Activated naive CD8-positive, alpha-beta T cell treated with anti-CD3 and anti-CD28 coated beads, Interleukin-2, amount 50 U/mL, for 24 hours (primary cell): ENCODE results near the gene TCAF1.
"Not testable (repeated sequence)": the region's sequence is repeated elsewhere in the genome, so short reads cannot be mapped to it uniquely, and the experiment has no call there.

Experiments used
- ATAC-seq: fragments of 150-1000 bp; cut with Tn5 transposase; one replicate; pipeline ENCODE4 v1.10.0; 2021
- DNase-seq: peaks from one replicate; pipeline ENCODE4 v3.0.0; 2021
- H3K27ac Mint-ChIP-seq: one replicate; pipeline ENCODE4 v1.8.0; 2021; ENCODE audit warnings: mild to moderate bottlenecking, mixed read lengths
- H3K27me3 Mint-ChIP-seq: one replicate; pipeline ENCODE4 v1.8.0; 2021; ENCODE audit warnings: mixed read lengths
- H3K36me3 Mint-ChIP-seq: one replicate; pipeline ENCODE4 v1.8.0; 2021; ENCODE audit warnings: low read depth, mixed read lengths
- H3K4me1 Mint-ChIP-seq: one replicate; pipeline ENCODE4 v1.8.0; 2021; ENCODE audit warnings: mixed read lengths
- H3K4me3 Mint-ChIP-seq: one replicate; pipeline ENCODE4 v1.8.0; 2021; ENCODE audit warnings: mild to moderate bottlenecking, moderate library complexity, mixed read lengths
- H3K9me3 Mint-ChIP-seq: one replicate; pipeline ENCODE4 v1.8.0; 2021; ENCODE audit warnings: mixed read lengths

Gene TCAF1

DNA sequence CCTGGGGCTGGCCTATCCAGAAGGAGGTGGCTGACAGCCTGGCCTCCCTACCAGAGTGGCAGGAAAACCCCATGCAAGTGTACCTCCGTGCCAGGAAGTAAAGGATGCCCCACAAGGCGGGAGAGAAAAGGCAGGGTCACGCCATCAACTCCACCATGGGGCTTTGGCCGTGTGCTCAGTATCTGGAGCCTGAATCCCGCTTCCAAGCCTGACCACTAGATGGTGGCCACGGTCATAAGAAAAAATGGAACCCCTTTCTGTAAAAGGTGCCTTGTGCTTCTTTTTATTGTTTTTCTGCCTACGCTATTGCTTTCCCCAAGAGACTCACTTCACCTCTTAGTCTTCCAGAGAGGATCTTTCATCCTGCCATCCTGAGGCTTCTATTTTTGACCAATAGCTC lies 84.1 kb downstream of the TCAF1 start:
- H3K4me1 Mint-ChIP-seq, H3K36me3 Mint-ChIP-seq, H3K27me3 Mint-ChIP-seq, H3K27ac Mint-ChIP-seq, DNase-seq, H3K4me3 Mint-ChIP-seq, H3K9me3 Mint-ChIP-seq: not testable (repeated sequence)
- peak; percentile 47 for ATAC-seq

GRCh38 chr7:143816471-143817133 lies 85.4 kb downstream of the TCAF1 start:
- not testable (repeated sequence) for H3K4me3 Mint-ChIP-seq, H3K27ac Mint-ChIP-seq, DNase-seq, H3K36me3 Mint-ChIP-seq, H3K4me1 Mint-ChIP-seq, H3K9me3 Mint-ChIP-seq, ATAC-seq, H3K27me3 Mint-ChIP-seq

GRCh38 chr7:143810639-143811038 lies 91.3 kb downstream of the TCAF1 start:
- not testable (repeated sequence) for H3K27me3 Mint-ChIP-seq, H3K36me3 Mint-ChIP-seq, H3K27ac Mint-ChIP-seq, ATAC-seq, H3K4me3 Mint-ChIP-seq, H3K4me1 Mint-ChIP-seq, DNase-seq, H3K9me3 Mint-ChIP-seq

GRCh38 chr7:143806664-143807071 lies 95.3 kb downstream of the TCAF1 start:
- H3K27ac Mint-ChIP-seq, ATAC-seq, H3K27me3 Mint-ChIP-seq, H3K4me3 Mint-ChIP-seq, H3K9me3 Mint-ChIP-seq, H3K4me1 Mint-ChIP-seq, DNase-seq, H3K36me3 Mint-ChIP-seq: not testable (repeated sequence)
